Lower leg skin (tissue), 4 donors: Measurements from ENCODE around the gene EFL1. TPM values are rescaled to one million over a fixed set of nuclear protein-coding genes. Genes with fewer than 3 reads are reported as not detected.

Experiments used
- DNase-seq, 2 donors: peaks; one replicate each; pipeline ENCODE4 v3.0.0-alpha.2; 2019; ENCODE audit warnings: low spot score in 2 of 2
- H3K4me3 ChIP-seq: fragments of 200-600 bp; sonication (generic); 2 replicates; pipeline ENCODE4 v1.5.1; 2017; ENCODE audit warnings: mild to moderate bottlenecking, low read depth; ENCODE audit not compliant: poor library complexity, severe bottlenecking
- CTCF ChIP-seq, 3 donors: fragments of 450-650 bp; IDR thresholded peaks; one replicate each; pipeline ENCODE4 v1.5.1; 2016; ENCODE audit warnings: antibody characterized with exemption in 3 of 3, mild to moderate bottlenecking in 3 of 3, moderate library complexity in 2 of 3
- POLR2A ChIP-seq, 2 donors: fragments of 450-650 bp; IDR thresholded peaks; one replicate each; pipeline ENCODE4 v1.6.1; 2016 to 2017; ENCODE audit warnings: antibody characterized with exemption in 2 of 2, mild to moderate bottlenecking in 1 of 2, moderate library complexity in 1 of 2
- WGBS, 2 donors: methylation state at CpG; one replicate each; pipeline ENCODE4 v1.1.5; 2018; 5-methylcytosine and 5-hydroxymethylcytosine counted together
- intact Hi-C: fragments of 100-400 bp; cut with DNase I; formaldehyde crosslinking; loops from one replicate; pipeline ENCODE4 v1.15.0; 2023; ENCODE audit warnings: low total_unique reads
- total RNA-seq, 4 donors: library from RNA; depleted of rRNA; stranded (reverse); fragments of >200 nt; gene quantifications; one replicate each; pipeline ENCODE4 v1.1.0, GENCODE V29; 2016

EFL1 gene
- total RNA-seq, 4 donors from 2014 or later = 17.8 to 20.7 (median 19.5) TPM

- no peak overlapping the region for H3K4me3 ChIP-seq
- WGBS, 2 donors = 65 to 71% methylated on average over 4 of the region's 4 CpGs
- intact Hi-C loops = no loop called here
- no peak for DNase-seq
- no peak for TF ChIP-seq POLR2A (IDR thresholded peaks at IDR 0.05)
- no peak for TF ChIP-seq CTCF (IDR thresholded peaks at IDR 0.05)
These were observed 90.0 kb downstream of the EFL1 start for GRCh38 chr15:82172506-82172905.

GRCh38 chr15:82168757-82169156 is 93.8 kb downstream of the EFL1 start:
- intact Hi-C loops = no loop called here
- WGBS, 2 donors = 97 to 98% methylated on average over 2 of the region's 2 CpGs
- DNase-seq = no peak
- TF ChIP-seq CTCF (IDR thresholded peaks at IDR 0.05) (no peak), POLR2A (IDR thresholded peaks at IDR 0.05) (no peak)
- H3K4me3 ChIP-seq = no peak overlapping the region

GRCh38 chr15:82168296-82168695 is 94.2 kb downstream of the EFL1 start:
- no peak for TF ChIP-seq POLR2A (IDR thresholded peaks at IDR 0.05)
- no peak for TF ChIP-seq CTCF (IDR thresholded peaks at IDR 0.05)
- intact Hi-C loops = no loop called here

GRCh38 chr15:82165948-82166376 is 96.6 kb downstream of the EFL1 start:
- 55 to 73% methylated on average over 1 of the region's 1 CpG for WGBS, 2 donors
- no peak for DNase-seq
- H3K4me3 ChIP-seq = no peak overlapping the region
- intact Hi-C loops = no loop called here
- no peak for TF ChIP-seq POLR2A (IDR thresholded peaks at IDR 0.05)

More at GRCh38 chr15:82168296-82168695, 94.2 kb downstream of the EFL1 start:
- H3K4me3 ChIP-seq = no peak overlapping the region
- 95% methylated on average over 8 of the region's 8 CpGs for WGBS, 2 donors
- DNase-seq = no peak

- no peak overlapping the region for H3K4me3 ChIP-seq
- WGBS, 2 donors = 95 to 100% methylated on average over 2 of the region's 2 CpGs
- TF ChIP-seq CTCF (IDR thresholded peaks at IDR 0.05) (no peak), POLR2A (IDR thresholded peaks at IDR 0.05) (no peak)
- intact Hi-C loops = no loop called here
- no peak for DNase-seq
These were observed 102.6 kb downstream of the EFL1 start for GRCh38 chr15:82159922-82160321.

- no peak overlapping the region for H3K4me3 ChIP-seq
- intact Hi-C loops = no loop called here
- no peak for DNase-seq
- 88 to 93% methylated on average over 4 of the region's 4 CpGs for WGBS, 2 donors
- TF ChIP-seq CTCF (IDR thresholded peaks at IDR 0.05) = no peak
- no peak for TF ChIP-seq POLR2A (IDR thresholded peaks at IDR 0.05)
These were observed 103.7 kb downstream of the EFL1 start for GRCh38 chr15:82158811-82159210.
